ENCODE measurements around the gene SMCO2. TPM values are rescaled to one million over a fixed set of nuclear protein-coding genes. Genes with fewer than 3 reads are reported as not detected.

Gene SMCO2
- total and polyA plus RNA-seq, 10 of the 15 experiments (the other 5 are each of a cell fraction or from before 2014, with no cell fraction given) = 0.11 to 2.3 (median 0.67) TPM

DNA sequence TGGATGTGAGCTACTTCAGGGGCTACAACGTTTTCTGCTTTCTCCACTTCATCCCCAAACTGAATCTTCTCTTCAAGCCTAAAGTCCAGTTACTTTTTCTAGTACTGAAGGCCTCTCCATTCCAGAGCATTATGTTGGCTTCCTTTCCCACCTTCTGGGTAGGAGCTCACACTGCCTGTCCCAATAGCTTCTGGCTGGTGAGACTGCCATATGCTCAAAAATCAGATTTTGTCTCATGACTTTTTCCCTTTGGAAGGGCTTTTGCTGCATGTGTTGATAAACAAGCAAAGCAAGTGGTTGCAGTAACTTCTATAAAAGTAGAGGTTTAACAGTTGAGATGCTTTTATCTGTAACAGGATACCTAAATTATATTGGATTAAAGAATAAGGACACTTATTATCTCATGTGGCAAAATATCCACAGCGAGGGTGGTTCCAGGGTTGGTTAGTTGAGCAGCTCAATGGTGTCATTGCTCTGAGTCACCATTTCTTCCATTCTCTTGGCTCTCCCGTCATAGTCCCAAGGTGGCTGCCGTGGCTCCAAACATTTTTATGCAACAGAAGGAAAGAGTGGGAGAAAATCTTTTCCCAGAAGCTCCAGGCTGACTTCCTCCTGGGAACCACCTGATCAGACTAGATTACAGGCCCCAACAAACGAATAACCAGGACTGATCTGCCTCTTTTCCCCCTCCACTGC, 62.3 kb downstream of the SMCO2 start (continued):
- TF ChIP-seq ZBTB40 (IDR thresholded peaks at IDR 0.05; ENCODE audit: borderline replicate concordance) (no peak), RCOR1 (conservative IDR thresholded peaks at IDR 0.05; ENCODE audit: low read depth, low read length) (no peak)

DNA sequence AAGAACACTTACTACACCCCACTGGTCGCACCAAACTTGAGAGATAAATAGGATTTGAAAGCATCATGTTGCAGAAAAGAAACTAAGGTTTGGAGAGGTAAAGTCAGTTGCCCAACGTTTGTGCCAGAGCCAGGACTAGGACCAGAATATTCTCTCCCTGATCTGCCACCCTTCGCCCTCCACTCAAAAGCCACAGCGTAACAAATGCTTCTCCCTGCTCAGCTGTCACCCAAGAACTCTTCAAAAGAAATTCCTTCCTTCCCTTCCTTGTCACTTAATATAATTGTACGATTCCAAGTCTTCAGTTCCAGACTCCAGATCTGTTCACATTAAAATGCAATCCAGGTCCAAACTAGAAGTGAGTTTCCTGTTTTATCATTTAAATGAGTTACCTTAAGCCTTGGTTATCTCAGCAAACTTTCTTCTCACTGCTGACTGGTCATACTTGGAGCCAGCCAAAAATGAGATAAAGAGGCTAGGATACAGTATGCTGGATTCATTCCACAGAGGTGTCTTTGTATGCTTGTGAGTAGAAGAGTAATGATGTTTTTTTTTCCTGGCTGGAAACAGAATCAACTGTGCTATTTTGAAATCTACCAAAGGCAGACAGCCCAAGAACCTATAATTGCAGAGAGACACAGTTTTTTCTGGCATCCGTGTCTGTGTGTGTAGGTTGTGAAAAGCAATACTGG, 64.6 kb downstream of the SMCO2 start:
- H3K4me2 ChIP-seq (ENCODE audit: control insufficient read depth, insufficient read depth) = no peak overlapping the region
- ChIA-PET RAD21 (ENCODE audit: unreplicated experiment) (no interaction called here), CTCF (no interaction called here), POLR2A (no interaction called here), SMC1A (ENCODE audit: uncharacterized antibody, unreplicated experiment) (no interaction called here)
- H3K4me3 ChIP-seq = no peak overlapping the region
- no peak for DNase-seq (ENCODE audit: low read depth, low spot score)
- no peaks in the 10 kb centered on the region for H3K4me1 ChIP-seq (ENCODE audit: control insufficient read depth, insufficient read depth, low read length)
- no peak for ATAC-seq
- no peaks in the 10 kb centered on the region for H3K36me3 ChIP-seq (ENCODE audit: control insufficient read depth in 2 of 2, insufficient read depth in 2 of 2, low read length in 1 of 2)
- no peaks in the 10 kb centered on the region for H3K9me3 ChIP-seq (replicated peaks; ENCODE audit: control insufficient read depth, insufficient read depth, low read length)
- no peak overlapping the region for H3K27ac ChIP-seq (ENCODE audit: control insufficient read depth, insufficient read depth)
- no peak for FAIRE-seq
- no peaks in the 10 kb centered on the region for H3K27me3 ChIP-seq (replicated peaks in 1 of 2; ENCODE audit: control insufficient read depth in 2 of 2, insufficient read depth in 2 of 2, low read length in 1 of 2)
- H3K79me2 ChIP-seq (ENCODE audit: control insufficient read depth, insufficient read depth, low read length) = no peaks in the 10 kb centered on the region
- 19% methylated on average over 6 of the region's 6 CpGs for WGBS (ENCODE audit: insufficient coverage, insufficient replicate concordance, low lambda C conversion rate, missing lambda C conversion rate)
- H4K20me1 ChIP-seq (ENCODE audit: control insufficient read depth, insufficient read depth) = no peaks in the 10 kb centered on the region
- in situ Hi-C loops (cut with MboI) (no loop called here), intact Hi-C loops (cut with micrococcal nuclease; ENCODE audit: unreplicated experiment) (no loop called here)
- H3K9ac ChIP-seq (ENCODE audit: control insufficient read depth, insufficient read depth, low read length) = no peak overlapping the region
- BruUV-seq (replicated peaks) = no TSS peak
- H2AFZ ChIP-seq (ENCODE audit: control insufficient read depth, low read depth, low read length) = no peak overlapping the region
- TF ChIP-seq NRF1 (conservative IDR thresholded peaks at IDR 0.05; ENCODE audit: low read depth, low read length) (no peak), TBL1XR1 (IDR thresholded peaks at IDR 0.05; ENCODE audit: low read depth, low read length) (no peak), IRF3 (IDR thresholded peaks at IDR 0.05) (no peak), NFXL1 (IDR thresholded peaks at IDR 0.05; ENCODE audit: borderline replicate concordance) (no peak), ZSCAN29 (IDR thresholded peaks at IDR 0.05) (no peak), FOXK2 (IDR thresholded peaks at IDR 0.05) (no peak), CTCF (IDR thresholded peaks at IDR 0.05 in 2 of 3, conservative IDR thresholded peaks at IDR 0.05 in 1 of 3; ENCODE audit: control insufficient read depth in 2 of 3, extremely low read depth in 1 of 3, insufficient read depth in 1 of 3, low read depth in 3 of 3, low read length in 3 of 3) (no peak), CBX5 (IDR thresholded peaks at IDR 0.05; ENCODE audit: low read depth) (no peak), NKRF (conservative IDR thresholded peaks at IDR 0.05) (no peak), RAD21 (IDR thresholded peaks at IDR 0.05; ENCODE audit: insufficient read depth, low read depth, low read length) (no peak)

Data from GM12878 (cell line).